UCSD-AML1 (cell line): Measurements from ENCODE around the gene PTPN11.
"Not testable (repeated sequence)": the region's sequence is repeated elsewhere in the genome, so short reads cannot be mapped to it uniquely, and the experiment has no call there.

Experiments
- DNase-seq: peaks from one replicate; lab custom pipeline; 2025; ENCODE audit not compliant: unreplicated experiment; lab: John Stamatoyannopoulos, UW

The PTPN11 gene

DNA sequence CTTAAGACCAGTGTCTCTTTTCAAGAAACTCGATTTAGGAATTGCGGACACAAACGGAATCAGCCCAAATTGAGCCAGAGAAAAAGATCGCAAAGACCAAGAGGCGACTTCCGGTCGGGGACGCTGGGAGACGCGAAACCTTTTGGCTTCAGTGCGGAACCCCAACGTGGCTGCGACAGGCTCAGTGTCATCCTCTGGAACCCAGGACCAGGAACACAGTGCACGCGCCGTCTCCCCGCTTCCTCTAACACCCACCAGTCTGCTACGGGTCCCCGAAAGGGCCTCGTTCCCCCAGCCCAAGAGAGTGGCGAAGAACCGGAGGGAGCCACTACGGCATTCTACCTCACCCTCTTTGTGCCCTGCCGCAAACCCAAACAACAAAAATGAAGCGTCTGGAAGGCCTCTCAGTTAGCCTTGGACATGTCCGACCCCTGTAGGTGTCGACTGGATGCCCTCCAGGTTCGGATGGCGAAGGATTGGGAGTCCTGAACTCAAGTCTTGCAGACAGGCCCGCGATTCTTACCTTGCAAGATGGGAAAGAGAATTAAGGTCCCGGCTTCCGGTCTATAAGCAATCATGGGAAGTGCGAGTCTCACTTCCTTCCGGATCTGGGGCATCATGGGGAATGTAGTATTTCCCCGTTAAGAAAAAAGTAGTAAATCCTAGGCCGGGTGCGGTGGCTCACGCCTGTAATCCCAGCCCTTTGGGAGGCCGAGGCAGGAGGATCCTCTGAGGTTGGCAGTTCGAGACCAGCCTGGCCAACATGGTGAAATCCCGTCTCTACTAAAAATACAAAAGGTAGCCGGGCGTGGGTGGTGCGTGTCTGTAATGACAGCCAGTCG, 9.5 kb upstream of the PTPN11 start, which contains the start of gene RPL6:
Gene RPL6, minus strand, starts transcription at position 542 of the 842 bp plus-strand sequence. CDS start 949 bp downstream, outside the sequence.
- DNase-seq, result peak; percentile 87

DNA sequence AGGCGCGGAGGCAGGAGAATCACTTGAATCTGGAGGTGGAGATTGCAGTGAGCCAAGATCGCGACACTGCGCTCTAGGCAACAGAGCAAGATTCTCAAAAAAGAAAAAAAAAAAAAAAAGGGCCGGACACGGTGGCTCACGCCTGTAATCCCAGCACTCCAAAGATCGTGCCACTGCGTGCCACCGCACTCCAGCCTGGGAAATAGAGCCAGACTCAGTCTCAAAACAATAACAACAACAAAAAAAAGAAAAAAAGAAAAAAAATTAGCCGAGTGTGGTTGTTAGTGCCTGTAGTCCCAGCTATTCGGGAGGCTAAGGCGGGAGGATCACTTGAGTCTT, 8.9 kb upstream of the PTPN11 start:
- no peak for DNase-seq

DNA sequence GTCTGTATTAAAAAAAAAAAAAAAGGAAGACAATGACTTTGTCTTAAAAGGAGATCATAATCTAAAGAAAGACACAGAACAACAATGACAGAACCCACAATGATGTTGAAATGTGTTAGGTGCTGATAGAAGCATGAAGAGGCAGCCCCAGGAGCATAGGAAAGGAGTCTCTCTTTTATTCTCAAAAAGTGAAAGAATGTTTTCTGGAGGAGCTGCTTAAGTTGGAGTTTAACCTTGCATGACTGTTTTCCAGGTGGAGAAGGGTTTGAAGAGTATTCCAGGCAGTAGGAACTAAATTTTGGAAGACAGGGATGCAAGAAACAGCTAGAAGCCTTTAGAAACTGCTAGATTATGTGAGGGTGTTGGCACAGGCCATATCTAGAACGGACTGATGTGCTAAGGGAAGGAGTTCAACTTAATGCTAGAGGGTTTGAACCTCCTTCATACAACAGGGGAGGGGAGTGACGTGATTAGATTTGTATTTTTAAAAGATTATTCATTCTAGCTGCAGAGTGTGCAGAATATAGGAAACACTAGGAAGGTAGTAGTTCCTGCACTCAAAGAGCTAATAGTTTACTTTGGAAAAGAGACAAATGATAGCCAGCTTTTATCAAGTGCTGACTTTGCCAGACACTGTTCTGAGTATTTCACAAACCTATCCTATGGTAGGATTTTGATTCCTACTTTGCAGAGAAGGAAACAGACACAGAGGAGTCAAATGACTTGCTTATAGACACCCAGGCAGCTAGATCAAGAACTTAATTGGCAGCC, 4.7 kb upstream of the PTPN11 start:
- no peak for DNase-seq

DNA sequence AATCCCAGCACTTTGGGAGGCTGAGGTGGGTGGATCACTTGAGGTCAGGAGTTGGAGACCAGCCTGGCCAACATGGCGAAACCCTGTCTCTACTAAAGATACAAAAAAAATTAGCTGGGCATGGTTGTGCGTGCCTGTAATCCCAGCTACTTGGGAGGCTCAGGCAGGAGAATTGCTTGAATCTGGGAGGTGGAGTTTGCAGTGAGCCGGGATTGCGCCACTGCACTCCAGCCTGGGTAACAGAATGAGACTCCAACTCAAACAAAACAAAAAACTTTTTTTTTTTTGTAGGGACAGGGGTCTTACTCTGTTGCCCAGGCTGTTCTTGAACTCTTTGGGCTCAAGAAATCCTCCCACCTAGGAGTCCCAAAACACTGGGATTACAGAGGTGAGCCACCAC, 3.3 kb upstream of the PTPN11 start:
- DNase-seq, result not testable (repeated sequence)

DNA sequence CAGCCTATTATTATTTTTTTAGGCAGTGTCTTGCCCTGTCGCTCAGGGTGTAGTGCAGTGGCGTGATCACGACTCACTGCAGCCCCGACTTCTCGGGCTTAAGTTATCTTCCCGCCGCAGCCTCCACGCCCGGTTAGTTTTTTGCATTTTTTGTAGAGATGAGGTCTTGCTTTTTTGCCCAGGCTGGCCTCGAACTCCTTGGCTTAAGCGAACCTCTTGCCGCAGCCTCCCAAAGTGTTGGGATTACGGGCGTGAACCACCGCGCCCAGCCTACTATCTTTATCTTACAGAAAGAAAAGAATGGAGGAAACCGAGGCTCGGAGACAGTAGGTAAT, 507 bp upstream of the PTPN11 start:
- DNase-seq, result no peak

DNA sequence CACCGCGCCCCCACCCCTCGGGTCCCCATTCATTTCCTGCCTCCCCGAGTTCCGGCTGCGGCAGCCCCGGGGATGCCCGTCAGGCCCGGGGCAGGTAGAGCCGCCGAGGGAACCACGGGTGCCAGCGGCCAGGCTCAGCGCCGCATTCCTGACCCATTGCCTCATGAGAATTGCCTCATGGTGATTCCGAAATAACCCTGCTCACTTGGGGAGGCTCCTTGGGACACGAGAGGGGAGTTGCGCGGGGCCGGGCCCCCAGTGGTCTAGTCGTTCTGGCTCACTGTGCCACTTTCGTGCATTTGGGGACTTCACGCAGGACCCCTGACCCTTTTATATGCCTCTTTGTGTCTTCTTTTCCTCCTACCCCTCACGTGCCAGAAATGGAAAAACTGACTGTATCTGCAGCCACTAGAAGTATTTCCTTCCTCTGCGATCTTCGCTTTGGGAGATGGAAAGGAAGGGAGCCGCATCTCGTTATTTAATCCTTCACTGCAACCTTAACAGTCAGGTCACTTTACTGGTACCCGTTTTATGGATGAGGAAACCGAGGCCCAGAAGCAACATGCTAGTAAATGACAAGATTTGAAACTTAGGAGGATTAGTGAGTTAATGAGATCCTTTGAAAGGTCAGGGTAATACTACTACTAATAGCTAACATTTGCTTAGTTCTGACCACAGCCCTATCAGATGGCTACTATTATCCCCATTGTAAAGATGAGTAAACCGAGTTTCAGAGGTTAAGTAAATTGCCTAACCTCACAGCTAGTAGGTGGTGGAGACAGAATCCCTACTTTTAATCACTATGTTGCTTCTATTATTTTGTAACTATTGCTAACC, 768 bp downstream of the PTPN11 start:
- no peak for DNase-seq

DNA sequence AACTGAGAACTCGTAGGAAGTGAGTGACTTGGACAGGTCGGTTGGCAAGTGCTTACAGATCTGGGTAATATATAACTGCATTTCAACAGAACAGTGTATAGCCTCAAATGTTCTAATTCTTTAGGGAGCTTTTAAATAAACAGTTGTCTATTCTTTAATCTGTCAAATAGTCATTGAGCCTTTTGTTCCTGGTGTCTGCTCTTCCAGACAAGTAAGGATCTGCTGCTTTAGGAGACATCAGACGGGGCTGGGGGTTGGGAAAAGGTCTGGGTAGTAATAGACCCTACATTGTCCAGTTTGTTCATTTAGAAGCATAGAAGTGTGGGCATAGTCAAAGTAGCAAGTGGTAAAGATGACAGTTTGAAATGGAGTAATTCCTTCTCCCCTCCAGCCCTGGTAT, 2.0 kb downstream of the PTPN11 start:
- no peak for DNase-seq

DNA sequence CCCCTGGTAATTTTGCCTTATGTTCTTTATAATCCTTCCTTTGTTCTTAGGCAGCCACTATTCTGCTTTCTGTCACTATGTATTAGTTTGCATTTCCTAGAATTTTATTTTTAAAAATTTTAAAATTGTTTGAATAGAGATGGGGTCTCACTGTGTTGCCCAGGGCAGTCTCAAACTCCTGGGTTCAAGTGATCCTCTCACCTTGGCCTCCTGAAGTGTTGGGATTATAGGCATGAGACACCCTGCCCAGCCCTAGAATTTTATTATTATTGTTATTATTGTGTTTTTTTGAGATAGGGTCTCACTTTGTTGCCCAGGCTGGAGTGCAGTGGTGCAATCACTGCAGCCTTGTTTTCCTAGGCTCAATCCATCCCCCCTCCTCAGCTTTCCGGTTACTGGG, 2.6 kb downstream of the PTPN11 start:
- no peak for DNase-seq

DNA sequence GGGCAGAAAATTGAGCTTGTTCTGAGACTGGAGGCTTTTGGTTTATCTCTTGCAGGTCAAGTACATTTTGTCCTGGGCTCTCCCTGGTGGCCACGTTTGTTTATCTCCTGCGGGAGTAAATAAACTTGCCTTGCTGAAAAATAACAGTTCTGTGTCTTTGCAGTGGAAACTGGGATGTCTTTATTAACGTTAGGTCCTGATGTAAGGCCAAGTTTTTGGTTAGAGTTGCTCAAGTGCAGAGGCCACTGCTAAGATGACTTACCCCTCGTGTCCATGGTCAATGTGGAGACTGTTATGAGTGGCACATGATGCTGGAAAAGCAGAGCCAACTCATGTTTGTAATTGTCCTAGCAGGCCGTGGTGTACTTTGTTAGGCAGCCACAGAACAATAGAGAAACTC, 3.8 kb downstream of the PTPN11 start:
- DNase-seq, result no peak

DNA sequence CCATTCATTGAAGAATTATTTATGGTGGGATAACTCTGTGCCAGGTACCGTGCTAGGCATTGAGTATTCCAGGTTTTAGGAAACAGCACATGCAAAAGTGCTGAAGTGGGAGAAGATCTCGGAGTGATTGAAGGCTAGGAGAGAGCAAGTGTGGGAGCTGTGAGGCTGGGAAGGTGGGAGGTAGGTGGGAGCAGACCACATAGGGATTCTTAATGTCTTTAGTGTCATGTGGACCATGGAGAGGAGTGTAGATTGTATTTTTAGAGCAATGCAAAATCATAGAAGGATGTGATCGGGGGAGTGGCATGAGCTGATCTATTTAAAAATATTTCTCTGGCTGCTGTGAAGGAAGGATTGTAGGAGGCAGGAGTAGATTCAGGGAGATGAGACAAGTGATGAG, 5.4 kb downstream of the PTPN11 start:
- no peak for DNase-seq

DNA sequence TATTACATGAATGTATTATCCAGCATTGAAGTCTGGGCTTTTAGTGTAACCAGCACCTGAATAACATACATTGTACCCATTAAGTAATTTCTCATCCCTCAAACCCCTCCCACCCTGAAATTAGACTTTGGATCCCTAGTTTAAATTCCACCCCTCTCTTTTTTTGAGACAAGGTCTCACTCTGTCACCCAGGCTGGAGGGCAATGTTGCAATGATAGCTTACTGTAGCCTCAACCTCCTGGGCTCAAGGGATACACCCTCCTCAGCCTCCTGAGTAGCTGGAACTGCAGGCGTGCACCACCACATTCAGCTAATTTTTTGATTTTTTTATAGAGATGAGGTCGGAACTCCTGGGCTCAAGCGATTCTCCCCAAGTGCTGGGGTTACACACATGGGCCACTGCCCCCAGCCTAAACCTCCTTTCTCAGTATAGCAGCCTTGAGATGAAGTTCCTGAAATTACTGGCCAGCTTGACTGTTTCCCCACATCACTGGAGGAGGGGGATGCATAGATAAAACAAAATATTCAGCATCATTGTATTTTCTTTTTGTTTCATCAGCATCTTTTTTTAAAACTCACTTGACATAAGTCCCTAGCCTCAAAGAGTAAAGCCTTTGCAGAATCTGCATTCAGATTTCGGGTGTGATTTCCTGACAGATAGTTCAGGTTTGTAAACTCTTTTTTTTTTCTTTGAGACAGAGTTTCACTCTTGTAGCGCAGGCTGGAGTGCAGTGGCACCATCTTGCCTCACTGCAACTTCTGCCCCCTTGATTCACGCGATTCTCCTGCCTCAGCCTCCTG, 7.0 kb downstream of the PTPN11 start:
- DNase-seq, result no peak

DNA sequence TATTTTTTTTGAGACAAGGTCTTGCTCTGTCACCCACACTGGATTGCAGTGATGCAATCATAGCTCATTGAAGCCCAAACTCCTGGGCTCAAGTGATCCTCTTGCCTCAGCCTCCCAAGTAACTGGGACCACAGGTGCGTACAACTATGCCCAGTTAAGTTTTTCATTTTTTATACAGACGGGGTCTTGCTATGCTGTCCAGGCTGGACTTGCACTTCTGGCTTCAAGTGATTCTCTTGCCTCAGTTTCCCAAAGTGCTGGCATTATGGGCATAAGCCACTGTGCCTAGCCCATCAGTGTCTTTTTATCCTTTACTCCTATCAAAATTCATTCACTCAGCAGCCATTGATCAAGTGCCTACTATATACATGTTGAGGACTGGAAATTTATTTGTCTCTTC, 9.0 kb downstream of the PTPN11 start:
- no peak for DNase-seq

DNA sequence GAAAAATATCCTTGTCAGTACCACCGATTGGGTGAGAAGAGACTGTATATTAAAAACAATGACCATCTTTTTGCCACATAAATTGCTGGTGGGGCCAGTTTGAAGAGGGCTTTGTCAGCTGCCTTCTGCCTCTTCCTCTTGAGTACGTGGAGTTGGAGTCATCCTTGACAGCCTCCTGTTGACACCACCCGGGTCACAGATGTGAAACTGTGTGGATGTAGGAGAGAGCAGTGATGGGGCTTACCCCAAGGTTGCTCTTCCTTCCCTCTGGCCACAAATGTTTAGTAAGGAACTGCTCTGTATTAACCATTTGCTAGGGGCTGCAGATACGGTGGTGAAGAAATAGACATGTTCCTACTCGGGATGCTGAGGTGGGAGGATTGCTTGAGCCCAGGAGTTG, 12.2 kb downstream of the PTPN11 start:
- peak; percentile 15 for DNase-seq

DNA sequence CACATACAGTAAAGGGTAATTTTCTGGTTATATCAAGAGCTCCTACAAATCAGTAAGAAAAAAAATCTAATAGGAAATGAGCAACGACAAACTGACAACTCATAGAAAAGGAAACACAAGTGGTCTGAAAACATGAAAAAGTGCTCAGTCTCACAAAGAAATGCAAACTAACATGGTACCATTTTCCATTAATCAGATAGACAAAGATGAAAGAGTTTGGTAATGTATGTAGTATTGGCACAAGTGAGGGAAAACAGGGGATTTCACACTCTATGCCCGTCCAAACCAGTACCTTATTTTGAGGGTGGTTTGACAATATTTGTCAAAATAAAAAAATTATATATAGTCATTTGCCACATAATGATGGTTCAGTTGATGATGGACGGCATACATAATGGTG, 13.2 kb downstream of the PTPN11 start:
- DNase-seq, result no peak

DNA sequence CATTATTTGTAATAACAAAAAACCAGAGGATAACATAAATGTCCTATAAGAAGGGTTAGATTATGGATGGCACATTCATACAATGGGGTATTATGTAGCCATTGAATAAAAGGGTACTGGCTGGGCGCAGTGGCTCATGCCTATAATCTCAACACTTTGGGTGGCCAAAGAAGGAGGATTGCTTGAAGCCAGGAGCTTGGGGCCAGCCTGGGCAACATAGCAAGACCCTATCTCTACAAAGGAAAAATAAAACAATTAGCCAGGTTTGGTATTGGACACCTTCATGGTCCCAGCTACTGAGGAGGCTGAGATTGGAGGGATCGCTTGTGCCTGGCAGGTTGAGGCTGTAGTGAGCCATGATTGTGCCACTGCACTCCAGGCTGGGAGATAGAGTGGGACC, 14.8 kb downstream of the PTPN11 start:
- DNase-seq, result no peak

DNA sequence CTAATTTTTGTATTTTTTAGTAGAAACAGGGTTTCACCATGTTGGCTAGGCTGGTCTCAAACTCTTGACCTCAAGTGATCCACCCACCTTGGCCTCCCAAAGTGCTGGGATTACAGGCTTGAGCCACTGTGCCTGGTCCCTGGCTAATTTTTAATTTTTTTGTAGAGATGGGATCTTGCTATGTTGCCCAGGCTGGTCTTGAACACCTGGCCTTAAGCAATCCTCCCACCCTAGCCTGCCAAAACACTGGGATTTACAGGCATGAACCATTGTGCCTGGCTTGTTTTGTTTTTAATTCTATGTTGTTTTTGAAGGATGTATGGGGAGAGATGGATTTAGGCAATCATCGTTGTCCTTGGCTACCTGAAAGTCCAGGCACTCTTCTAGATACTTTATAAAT, 19.9 kb downstream of the PTPN11 start:
- not testable (repeated sequence) for DNase-seq

DNA sequence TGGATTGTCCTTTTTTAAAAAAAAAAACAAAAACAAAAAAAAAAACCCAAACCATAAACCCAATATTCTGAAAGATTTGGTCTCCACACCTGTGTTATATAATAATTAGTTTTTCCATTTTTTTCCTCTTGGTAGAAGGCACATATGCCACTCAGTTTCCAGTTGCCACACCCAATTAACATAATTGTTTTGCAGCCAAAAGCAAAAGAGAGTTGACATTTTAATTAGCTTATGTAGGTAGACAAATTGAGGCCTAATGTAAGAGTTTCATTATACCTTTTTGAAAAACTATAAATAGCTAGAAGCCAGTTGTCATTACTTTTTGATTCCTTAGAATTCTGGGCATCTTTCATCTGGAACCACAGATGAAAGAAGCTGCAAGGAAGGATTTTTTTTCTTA, 21.0 kb downstream of the PTPN11 start:
- DNase-seq, result no peak

DNA sequence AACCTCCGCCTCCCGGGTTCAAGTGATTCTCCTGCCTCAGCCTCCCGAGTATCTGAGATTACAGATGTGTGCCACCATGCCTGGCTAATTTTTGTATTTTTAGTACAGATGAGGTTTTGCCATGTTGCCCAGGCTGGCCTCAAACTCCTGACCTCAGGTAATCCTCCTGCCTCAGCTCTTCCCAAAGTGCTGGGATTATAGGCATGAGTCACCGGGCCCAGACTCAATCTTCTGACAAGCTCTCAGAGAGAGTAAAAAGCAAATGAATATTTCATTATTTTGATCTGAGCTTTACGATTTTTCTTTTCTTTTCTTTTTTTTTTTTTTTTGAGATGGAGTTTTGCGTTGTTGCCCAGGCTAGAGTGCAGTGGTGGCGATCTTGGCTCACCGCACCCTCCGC, 21.9 kb downstream of the PTPN11 start:
- DNase-seq, result not testable (repeated sequence)

DNA sequence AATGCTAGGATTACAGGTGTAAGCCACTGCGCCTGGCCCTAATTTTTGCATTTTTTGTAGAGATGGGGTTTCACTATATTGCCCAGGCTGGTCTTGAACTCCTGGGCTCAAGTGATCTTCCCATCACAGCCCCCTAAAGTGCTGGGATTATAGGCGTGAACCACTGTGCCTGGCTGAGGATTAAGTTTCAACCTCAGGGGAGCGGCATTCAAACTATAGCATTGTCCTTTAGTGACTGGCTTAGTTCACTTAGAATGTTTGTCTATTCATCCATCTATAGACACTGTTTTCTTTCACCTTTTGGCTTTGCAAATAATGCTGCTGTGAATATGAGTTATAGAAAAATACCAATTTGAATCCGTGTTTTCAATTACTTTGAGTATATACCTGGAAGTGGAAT, 25.2 kb downstream of the PTPN11 start:
- no peak for DNase-seq

DNA sequence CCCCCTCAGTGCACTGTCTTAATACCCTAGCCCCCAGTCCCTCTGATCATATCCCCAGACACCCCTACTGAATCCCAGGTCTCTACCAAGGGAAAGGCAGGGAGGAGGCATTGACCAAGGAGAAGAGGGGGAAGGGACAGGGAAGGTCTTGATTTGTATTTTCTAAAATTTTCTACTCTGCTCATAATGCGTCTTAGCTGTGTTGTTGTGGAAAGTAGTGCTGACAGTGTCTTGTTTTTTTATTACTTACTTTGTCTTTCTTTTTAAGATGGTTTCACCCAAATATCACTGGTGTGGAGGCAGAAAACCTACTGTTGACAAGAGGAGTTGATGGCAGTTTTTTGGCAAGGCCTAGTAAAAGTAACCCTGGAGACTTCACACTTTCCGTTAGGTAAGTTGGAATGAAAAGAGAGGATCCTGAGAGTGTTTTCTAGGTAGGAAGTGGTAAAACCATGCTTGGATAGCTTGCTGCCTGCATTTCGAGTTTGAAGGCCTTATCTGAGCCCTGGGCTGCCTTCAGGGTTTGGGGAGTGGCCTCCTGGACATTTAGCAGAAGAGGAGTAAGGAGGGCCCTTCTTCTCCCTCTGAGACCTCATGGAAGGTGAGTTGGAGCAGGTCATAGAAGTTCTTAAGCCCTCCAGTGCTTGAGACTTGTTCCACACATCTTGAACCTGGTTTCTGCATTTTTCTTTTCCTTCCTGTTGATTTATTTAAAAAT, 27.4 kb downstream of the PTPN11 start:
- peak; percentile 31 for DNase-seq
